ENCODE measurements around the gene HMGB3.

DNA sequence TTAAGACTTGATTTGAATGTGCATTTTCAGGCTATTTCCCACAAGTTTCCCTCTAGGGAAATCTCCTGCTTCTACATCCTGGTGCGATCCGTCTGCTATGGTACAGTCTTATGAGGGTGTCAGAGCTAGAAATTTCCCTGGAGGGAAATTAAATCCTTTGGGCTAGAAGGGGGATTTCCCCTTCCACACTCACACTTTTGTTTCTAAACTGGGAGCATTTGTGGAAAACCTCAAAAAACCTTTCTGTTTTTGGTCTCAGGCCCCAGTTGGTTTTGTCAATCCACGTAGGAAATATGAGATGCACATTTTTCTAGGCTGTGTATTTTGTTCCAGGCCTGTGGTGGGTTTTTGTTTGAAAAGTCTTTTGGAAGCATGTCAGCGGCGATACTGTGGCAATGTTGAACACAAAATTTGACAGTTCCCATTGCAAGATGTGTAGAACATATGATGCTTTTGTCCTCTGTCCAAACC lies 17.8 kb downstream of the HMGB3 start:
- TF ChIP-seq, protein P1, sequence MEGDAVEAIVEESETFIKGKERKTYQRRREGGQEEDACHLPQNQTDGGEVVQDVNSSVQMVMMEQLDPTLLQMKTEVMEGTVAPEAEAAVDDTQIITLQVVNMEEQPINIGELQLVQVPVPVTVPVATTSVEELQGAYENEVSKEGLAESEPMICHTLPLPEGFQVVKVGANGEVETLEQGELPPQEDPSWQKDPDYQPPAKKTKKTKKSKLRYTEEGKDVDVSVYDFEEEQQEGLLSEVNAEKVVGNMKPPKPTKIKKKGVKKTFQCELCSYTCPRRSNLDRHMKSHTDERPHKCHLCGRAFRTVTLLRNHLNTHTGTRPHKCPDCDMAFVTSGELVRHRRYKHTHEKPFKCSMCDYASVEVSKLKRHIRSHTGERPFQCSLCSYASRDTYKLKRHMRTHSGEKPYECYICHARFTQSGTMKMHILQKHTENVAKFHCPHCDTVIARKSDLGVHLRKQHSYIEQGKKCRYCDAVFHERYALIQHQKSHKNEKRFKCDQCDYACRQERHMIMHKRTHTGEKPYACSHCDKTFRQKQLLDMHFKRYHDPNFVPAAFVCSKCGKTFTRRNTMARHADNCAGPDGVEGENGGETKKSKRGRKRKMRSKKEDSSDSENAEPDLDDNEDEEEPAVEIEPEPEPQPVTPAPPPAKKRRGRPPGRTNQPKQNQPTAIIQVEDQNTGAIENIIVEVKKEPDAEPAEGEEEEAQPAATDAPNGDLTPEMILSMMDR (IDR thresholded peaks at IDR 0.05; ENCODE audit: insufficient read depth, low read length) = no peak
- TF ChIP-seq, protein P2, sequence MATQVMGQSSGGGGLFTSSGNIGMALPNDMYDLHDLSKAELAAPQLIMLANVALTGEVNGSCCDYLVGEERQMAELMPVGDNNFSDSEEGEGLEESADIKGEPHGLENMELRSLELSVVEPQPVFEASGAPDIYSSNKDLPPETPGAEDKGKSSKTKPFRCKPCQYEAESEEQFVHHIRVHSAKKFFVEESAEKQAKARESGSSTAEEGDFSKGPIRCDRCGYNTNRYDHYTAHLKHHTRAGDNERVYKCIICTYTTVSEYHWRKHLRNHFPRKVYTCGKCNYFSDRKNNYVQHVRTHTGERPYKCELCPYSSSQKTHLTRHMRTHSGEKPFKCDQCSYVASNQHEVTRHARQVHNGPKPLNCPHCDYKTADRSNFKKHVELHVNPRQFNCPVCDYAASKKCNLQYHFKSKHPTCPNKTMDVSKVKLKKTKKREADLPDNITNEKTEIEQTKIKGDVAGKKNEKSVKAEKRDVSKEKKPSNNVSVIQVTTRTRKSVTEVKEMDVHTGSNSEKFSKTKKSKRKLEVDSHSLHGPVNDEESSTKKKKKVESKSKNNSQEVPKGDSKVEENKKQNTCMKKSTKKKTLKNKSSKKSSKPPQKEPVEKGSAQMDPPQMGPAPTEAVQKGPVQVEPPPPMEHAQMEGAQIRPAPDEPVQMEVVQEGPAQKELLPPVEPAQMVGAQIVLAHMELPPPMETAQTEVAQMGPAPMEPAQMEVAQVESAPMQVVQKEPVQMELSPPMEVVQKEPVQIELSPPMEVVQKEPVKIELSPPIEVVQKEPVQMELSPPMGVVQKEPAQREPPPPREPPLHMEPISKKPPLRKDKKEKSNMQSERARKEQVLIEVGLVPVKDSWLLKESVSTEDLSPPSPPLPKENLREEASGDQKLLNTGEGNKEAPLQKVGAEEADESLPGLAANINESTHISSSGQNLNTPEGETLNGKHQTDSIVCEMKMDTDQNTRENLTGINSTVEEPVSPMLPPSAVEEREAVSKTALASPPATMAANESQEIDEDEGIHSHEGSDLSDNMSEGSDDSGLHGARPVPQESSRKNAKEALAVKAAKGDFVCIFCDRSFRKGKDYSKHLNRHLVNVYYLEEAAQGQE (IDR thresholded peaks at IDR 0.05; ENCODE audit: insufficient replicate concordance, low read depth) = no peak
- no peak for TF ChIP-seq GABPA (IDR thresholded peaks at IDR 0.05; ENCODE audit: low read depth)
- no peak for TF ChIP-seq POLR2AphosphoS5 (IDR thresholded peaks at IDR 0.05; ENCODE audit: low read depth)
- no peak for TF ChIP-seq SPI1 (IDR thresholded peaks at IDR 0.05; ENCODE audit: borderline replicate concordance, low read depth)

Data from HL-60 (cell line).